Measurements from ENCODE around the gene KIAA0319L.
A peak's percentile ranks its signal among the peaks of the same experiment; 100 is the strongest.
"Not testable (repeated sequence)": the region's sequence is repeated elsewhere in the genome, so short reads cannot be mapped to it uniquely, and the experiment has no call there.

KIAA0319L gene

DNA sequence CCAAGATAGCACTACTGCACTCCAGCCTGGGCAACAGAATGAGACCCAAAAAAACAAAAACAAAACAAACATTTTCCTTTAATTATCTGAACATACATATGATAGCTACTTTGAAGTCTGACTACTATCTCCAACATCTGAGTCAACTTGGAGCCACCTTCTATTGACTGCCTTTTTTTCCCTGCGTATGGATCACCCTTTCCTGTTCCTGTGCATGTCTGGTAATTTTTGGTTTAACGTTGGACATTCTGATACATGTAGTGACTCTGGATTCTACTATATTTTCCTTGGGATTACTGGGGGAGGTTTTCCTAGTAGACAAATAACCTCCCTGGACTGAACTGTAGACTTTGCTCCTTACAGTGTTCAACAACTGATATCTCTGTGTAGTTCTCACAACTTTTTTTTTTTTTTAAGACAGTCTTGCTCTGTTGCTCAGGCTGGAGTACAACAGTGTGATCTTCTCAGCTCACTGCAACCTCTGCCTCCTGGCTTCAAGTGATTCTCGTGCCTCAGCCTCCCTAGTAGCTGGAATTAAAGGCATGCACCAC lies 70.3 kb downstream of the KIAA0319L start:
- no peak for DNase-seq (ENCODE audit: low read depth)

- no peak for DNase-seq (ENCODE audit: low read depth)
These were observed 76.0 kb downstream of the KIAA0319L start for GRCh38 chr1:35481229-35481628.

GRCh38 chr1:35477870-35478269 lies 79.3 kb downstream of the KIAA0319L start:
- no peak for DNase-seq (ENCODE audit: low read depth)

DNA sequence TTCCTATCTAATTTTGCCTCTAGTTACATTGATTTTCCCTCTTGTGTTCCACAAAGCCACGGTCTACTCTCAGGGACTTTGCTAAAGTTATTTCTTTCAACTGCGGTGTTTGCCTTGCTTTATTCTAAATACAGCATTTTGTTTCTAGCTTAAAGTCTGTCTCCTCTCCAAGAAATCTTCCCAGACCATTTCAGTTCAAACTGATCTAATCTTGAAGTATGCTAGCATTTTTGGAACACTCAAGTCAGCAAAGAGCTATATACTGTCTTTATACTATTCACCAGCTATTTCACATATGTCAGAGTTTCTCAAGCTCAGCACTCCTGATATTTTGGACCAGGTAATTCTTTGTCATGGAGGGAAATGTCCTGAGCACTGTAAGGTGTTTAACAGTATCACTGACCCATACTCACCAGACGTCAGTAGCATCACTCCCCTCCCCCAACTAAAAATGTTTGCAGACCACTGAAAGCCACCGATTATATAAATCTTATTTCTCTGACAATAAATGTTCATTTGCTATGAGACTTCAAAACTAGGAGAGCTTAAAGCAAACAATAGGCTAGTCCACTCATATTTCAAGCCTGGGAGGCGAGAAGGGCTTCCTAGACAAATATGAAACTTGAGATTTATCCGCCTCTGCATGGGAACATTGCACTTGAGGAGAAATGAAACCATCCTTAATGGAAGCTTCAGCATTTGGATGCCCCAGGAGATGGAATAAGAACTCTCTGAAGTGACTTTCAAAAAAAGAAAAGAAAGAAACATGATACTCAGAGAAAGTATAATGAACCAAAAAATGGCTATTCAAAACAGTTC lies 81.1 kb downstream of the KIAA0319L start:
- no peak for DNase-seq (ENCODE audit: low read depth)

GRCh38 chr1:35475356-35475755 lies 81.8 kb downstream of the KIAA0319L start:
- DNase-seq (ENCODE audit: low read depth) = peak; percentile 66

DNA sequence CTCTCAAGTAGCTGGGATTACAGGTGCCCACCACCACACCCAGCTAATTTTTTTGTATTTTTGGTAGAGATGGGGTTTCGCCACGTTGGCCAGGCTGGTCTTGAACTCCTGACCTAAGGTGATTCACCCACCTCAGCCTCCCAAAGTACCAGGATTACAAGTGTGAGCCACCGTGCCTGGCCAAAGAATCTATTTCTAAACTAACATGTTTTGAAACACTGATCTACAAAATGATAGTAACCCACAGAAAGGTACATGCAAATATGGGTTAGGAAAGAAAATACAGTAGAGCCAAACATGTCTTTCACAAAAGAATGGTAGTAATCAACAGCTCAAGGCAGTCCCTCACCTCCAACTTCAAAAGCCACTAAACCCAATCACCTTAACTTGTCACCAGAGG lies 84.0 kb downstream of the KIAA0319L start:
- peak; percentile 21 for DNase-seq (ENCODE audit: low read depth)

GRCh38 chr1:35470977-35471613 lies 86.1 kb downstream of the KIAA0319L start:
- DNase-seq (ENCODE audit: low read depth) = no peak

DNA sequence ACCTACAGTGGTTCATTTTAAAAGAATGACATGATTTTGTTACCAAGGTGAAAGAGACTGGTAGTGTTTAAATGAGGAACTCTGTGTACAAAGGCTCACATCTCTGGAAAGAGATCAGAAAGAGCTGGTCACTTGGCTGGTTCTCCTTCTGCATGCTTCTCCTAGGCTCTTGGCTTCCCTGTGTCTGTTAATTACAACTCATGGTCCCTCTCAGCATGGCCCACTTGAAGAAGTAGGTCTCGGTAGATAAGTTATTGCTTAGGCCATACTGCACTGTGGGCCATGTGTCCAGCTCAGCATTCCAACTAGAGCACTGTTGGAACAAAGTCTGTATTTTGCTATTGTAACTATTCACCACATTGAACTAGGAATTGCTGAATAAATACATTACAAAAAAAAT lies 91.1 kb downstream of the KIAA0319L start:
- no peak for DNase-seq (ENCODE audit: low read depth)

- DNase-seq (ENCODE audit: low read depth) = not testable (repeated sequence)
These were observed 93.5 kb downstream of the KIAA0319L start for GRCh38 chr1:35463749-35464148.

- DNase-seq (ENCODE audit: low read depth) = no peak
These were observed 94.0 kb downstream of the KIAA0319L start for GRCh38 chr1:35463232-35463631.

DNA sequence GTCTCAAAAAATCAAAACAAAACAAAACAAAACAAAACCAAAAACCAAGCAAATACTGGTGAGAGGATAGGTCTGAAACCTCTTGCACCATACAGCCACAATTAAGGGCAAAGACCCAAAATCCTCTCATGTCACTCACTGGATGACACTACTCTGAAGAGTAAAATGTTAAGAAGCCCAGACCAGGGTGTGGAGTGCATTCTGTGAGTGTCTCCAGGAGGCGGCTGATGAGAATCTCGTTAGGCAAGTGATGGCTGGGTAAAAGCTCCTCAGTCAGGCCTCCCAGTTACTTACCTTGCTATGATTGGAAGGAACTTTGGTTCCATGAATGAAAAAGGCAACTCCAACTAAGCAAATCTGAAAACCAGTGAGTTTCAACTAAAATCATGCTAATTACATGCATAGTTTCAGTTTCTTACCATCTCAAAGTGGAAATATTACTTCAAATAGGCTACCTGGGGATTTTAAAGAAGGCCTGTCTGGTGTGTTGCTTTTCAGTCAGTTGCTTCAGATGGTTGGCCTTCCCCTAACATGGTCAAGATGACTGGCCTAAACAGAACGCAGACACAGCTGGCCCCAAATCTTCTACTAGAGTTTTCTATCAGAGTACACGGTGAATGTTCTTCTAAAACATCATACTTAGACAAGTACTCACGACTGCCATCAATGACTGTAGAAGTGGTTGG lies 95.1 kb downstream of the KIAA0319L start:
- no peak for DNase-seq (ENCODE audit: low read depth)

GRCh38 chr1:35460796-35461195 lies 96.4 kb downstream of the KIAA0319L start:
- DNase-seq (ENCODE audit: low read depth) = no peak

GRCh38 chr1:35454616-35455015 lies 102.6 kb downstream of the KIAA0319L start:
- DNase-seq (ENCODE audit: low read depth) = peak; percentile 98

DNA sequence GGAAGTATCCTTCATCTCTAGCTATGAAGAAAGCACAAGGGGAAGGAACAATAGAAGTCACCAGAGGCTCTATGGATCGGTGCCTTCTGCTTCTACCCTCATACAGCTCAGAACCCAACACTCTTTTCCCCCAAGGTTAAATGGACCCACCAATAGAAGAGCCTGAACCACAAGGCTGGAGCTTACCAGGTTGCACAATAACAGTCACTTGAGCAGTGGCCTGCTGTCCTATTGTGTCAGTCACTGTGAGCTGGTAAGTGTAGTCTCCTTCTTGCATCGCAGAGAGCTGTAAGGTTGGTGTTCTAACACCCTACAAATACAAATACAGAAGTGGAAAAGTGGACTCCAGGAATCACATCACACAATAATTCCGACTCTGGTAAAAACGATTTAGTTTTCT lies 103.0 kb downstream of the KIAA0319L start:
- no peak for DNase-seq (ENCODE audit: low read depth)

DNA sequence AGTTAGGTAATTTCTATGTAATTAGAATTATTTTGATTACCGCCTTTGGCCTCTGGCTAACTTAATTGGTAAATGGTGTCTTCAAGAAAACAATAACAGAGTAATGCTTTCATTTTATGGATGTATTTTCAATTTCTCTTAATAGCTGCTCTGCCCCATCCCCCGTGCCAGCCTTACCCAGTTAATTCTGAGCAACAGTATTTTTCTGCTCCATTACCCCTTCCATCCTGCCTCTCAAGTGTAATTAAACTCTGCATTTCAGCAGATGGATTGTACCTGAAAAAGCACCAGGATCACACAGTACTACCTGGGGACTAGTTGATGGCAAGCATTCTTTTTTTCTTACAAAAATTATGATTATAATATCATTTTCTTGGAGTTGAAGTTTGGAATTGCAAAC lies 104.2 kb downstream of the KIAA0319L start:
- no peak for DNase-seq (ENCODE audit: low read depth)

GRCh38 chr1:35452106-35452774 lies 105.0 kb downstream of the KIAA0319L start:
- peak; percentile 85 for DNase-seq (ENCODE audit: low read depth)

- peak; percentile 78 for DNase-seq (ENCODE audit: low read depth)
These were observed 106.1 kb downstream of the KIAA0319L start for GRCh38 chr1:35451125-35451528.

GRCh38 chr1:35449334-35450008 lies 107.7 kb downstream of the KIAA0319L start:
- DNase-seq (ENCODE audit: low read depth) = peak; percentile 99

- DNase-seq (ENCODE audit: low read depth) = peak; percentile 99
These were observed 108.8 kb downstream of the KIAA0319L start for GRCh38 chr1:35448344-35448801.

GRCh38 chr1:35447278-35447677 lies 109.9 kb downstream of the KIAA0319L start:
- peak; percentile 57 for DNase-seq (ENCODE audit: low read depth)

DNA sequence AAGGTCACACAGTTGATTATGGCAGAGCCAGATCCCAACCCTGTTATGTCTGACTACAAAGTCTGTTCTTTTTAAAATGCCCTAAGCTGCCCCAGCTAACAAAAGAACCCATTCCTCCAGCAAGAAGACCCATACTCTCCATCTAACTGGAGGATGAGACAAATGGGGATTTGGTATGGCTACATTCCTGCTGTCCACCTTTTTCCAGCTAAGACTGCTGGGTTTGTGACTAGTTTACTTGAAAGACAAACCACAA lies 112.8 kb downstream of the KIAA0319L start:
- no peak for DNase-seq (ENCODE audit: low read depth)
